GM12878 (cell line): Measurements from ENCODE around the gene DUS4L. TPM values are rescaled to one million over a fixed set of nuclear protein-coding genes. Genes with fewer than 3 reads are reported as not detected.

Experiments
- ATAC-seq: fragments of 200-7000 bp; cut with Tn5 transposase; 3 replicates; pipeline ENCODE4 v1.9.1; 2020; ENCODE audit warnings: mild to moderate bottlenecking, moderate library complexity
- BruUV-seq: library from RNA; stranded (reverse); fragments of 400-500 nt; replicated peaks from 2 replicates; lab custom pipeline; 2021; lab: Mats Ljungman, UMichigan
- CTCF ChIA-PET: fragments of 300-600 bp; sonication (Branson Sonifier 250); formaldehyde crosslinking; extraction: SDS; loops from one replicate; lab custom pipeline; 2021; ENCODE audit warnings: inconsistent platforms; lab: Yijun Ruan, JAX
- POLR2A ChIA-PET: fragments of 350-600 bp; formaldehyde crosslinking; extraction: SDS; loops from one replicate; lab custom pipeline; 2021; ENCODE audit warnings: inconsistent platforms; lab: Charles Lee
- RAD21 ChIA-PET: fragments of 300-600 bp; sonication (Branson Sonifier 250); formaldehyde crosslinking; loops from one replicate; lab custom pipeline; 2023; ENCODE audit warnings: antibody characterized with exemption; ENCODE audit not compliant: unreplicated experiment; lab: Charles Lee
- SMC1A ChIA-PET: fragments of 300-600 bp; sonication (Branson Sonifier 250); formaldehyde crosslinking; loops from one replicate; lab custom pipeline; 2023; ENCODE audit not compliant: unreplicated experiment, uncharacterized antibody; lab: Charles Lee
- DNase-seq: peaks from one replicate; pipeline ENCODE4 v3.0.0-alpha.2; 2011; ENCODE audit warnings: low read depth, low spot score
- FAIRE-seq: peaks from 3 replicates; lab custom pipeline; 2011; peaks lifted over from hg19 to GRCh38; lab: Jason Lieb, UNC
- H2AFZ ChIP-seq: 2 replicates; pipeline ENCODE4 v1.6.0; 2011; ENCODE audit warnings: low read depth, low read length, control low read depth; ENCODE audit not compliant: control insufficient read depth
- H3K27ac ChIP-seq: 2 replicates; pipeline ENCODE4 v1.5.1; 2011; ENCODE audit warnings: control low read depth; ENCODE audit not compliant: control insufficient read depth, insufficient read depth
- H3K27me3 ChIP-seq, 2 experiments: replicated peaks in 1 of 2; 2 replicates each; pipeline versions ENCODE4 v1.6.0 to v1.6.1; 2011; ENCODE audit warnings: low read length in 1 of 2; ENCODE audit not compliant: control insufficient read depth in 2 of 2, insufficient read depth in 2 of 2
- H3K36me3 ChIP-seq, 2 experiments: 2 replicates each; pipeline ENCODE4 v1.5.1; 2011; ENCODE audit warnings: low read length in 1 of 2; ENCODE audit not compliant: control insufficient read depth in 2 of 2, insufficient read depth in 2 of 2
- H3K4me1 ChIP-seq: 2 replicates; pipeline ENCODE4 v1.6.1; 2011; ENCODE audit warnings: mild to moderate bottlenecking, low read length, moderate library complexity, mixed read lengths; ENCODE audit not compliant: control insufficient read depth, insufficient read depth
- H3K4me2 ChIP-seq: 2 replicates; pipeline ENCODE4 v1.6.0; 2011; ENCODE audit warnings: control low read depth; ENCODE audit not compliant: control insufficient read depth, insufficient read depth
- H3K4me3 ChIP-seq: fragments of 200-600 bp; sonication (generic); 2 replicates; pipeline ENCODE4 v1.5.1; 2016
- H3K79me2 ChIP-seq: 2 replicates; pipeline ENCODE4 v1.6.0; 2011; ENCODE audit warnings: low read length; ENCODE audit not compliant: control insufficient read depth, insufficient read depth
- H3K9ac ChIP-seq: 2 replicates; pipeline ENCODE4 v1.8.0; 2011; ENCODE audit warnings: low read length, control low read depth, mixed read lengths; ENCODE audit not compliant: control insufficient read depth, insufficient read depth
- H3K9me3 ChIP-seq: replicated peaks from 3 replicates; pipeline ENCODE4 v1.5.1; 2011; ENCODE audit warnings: mild to moderate bottlenecking, low read length; ENCODE audit not compliant: control insufficient read depth, insufficient read depth
- H4K20me1 ChIP-seq: 2 replicates; pipeline ENCODE4 v1.6.0; 2011; ENCODE audit not compliant: control insufficient read depth, insufficient read depth
- BRCA1 ChIP-seq: IDR thresholded peaks from 2 replicates; pipeline ENCODE4 v1.6.1; 2011; ENCODE audit warnings: low read depth, low read length, improper control_type of control experiment
- CHD4 ChIP-seq: fragments of 200-600 bp; sonication (generic); IDR thresholded peaks from 2 replicates; pipeline ENCODE4 v1.6.1; 2016; ENCODE audit warnings: mild to moderate bottlenecking
- CUX1 ChIP-seq: IDR thresholded peaks from 2 replicates; pipeline ENCODE4 v1.6.1; 2012; ENCODE audit warnings: improper control_type of control experiment, low read depth, low read length; ENCODE audit not compliant: insufficient replicate concordance
- EGR1 ChIP-seq, 2 experiments: IDR thresholded peaks; 1 replicate in 1 of 2; 2 replicates in 1 of 2; pipeline ENCODE4 v1.6.1; 2011 to 2012; ENCODE audit warnings: low read depth in 2 of 2, low read length in 2 of 2, borderline replicate concordance in 1 of 2, mild to moderate bottlenecking in 1 of 2, moderate library complexity in 1 of 2
- EP300 ChIP-seq, 2 experiments: fragments of 150-350 bp in 1 of 2; IDR thresholded peaks; 2 replicates each; pipeline ENCODE4 v1.6.1; 2011 to 2012; ENCODE audit warnings: low read depth in 2 of 2, low read length in 2 of 2, borderline replicate concordance in 1 of 2, improper control_type of control experiment in 1 of 2, inconsistent platforms in 1 of 2; ENCODE audit not compliant: control insufficient read depth in 1 of 2
- MLLT1 ChIP-seq: fragments of 450-650 bp; IDR thresholded peaks from 2 replicates; pipeline ENCODE4 v1.6.1; 2016; ENCODE audit warnings: mild to moderate bottlenecking
- MXI1 ChIP-seq: fragments of 150-350 bp; IDR thresholded peaks from 2 replicates; pipeline ENCODE4 v1.6.1; 2011; ENCODE audit warnings: low read depth, mild to moderate bottlenecking, inconsistent platforms, low read length, improper control_type of control experiment
- NFYB ChIP-seq: IDR thresholded peaks from 2 replicates; pipeline ENCODE4 v1.6.1; 2011; ENCODE audit warnings: low read depth, mild to moderate bottlenecking, low read length, improper control_type of control experiment, moderate library complexity; ENCODE audit not compliant: insufficient read depth
- PAX8 ChIP-seq: fragments of 450-650 bp; IDR thresholded peaks from 2 replicates; pipeline ENCODE4 v1.6.1; 2017; ENCODE audit warnings: mild to moderate bottlenecking, moderate library complexity
- SMC3 ChIP-seq: IDR thresholded peaks from 2 replicates; pipeline ENCODE4 v1.6.1; 2011; ENCODE audit warnings: low read length, improper control_type of control experiment, borderline replicate concordance
- TCF7 ChIP-seq: IDR thresholded peaks from 2 replicates; pipeline ENCODE4 v1.6.1; 2014; ENCODE audit warnings: antibody characterized with exemption, borderline replicate concordance
- ZBTB11 ChIP-seq: fragments of 450-650 bp; formaldehyde crosslinking; IDR thresholded peaks from 2 replicates; pipeline ENCODE4 v1.5.0; 2022; ENCODE audit warnings: mild to moderate bottlenecking, missing genetic modification characterization
- WGBS: methylation state at CpG from one replicate; pipeline ENCODE4 v1.1.6; 2016; ENCODE audit warnings: low lambda C conversion rate; ENCODE audit not compliant: insufficient replicate concordance, insufficient coverage; ENCODE audit errors: missing lambda C conversion rate; 5-methylcytosine and 5-hydroxymethylcytosine counted together
- in situ Hi-C: fragments of 300-500 bp; cut with MboI; formaldehyde crosslinking; loops from 9 replicates; pipeline ENCODE4 v1.14.3; 2018; ENCODE audit warnings: mixed read lengths
- intact Hi-C: fragments of 100-400 bp; cut with micrococcal nuclease; formaldehyde crosslinking; loops from one replicate; pipeline ENCODE4 v1.14.2; 2022; ENCODE audit not compliant: unreplicated experiment
- polyA plus RNA-seq, 11 experiments: library from polyadenylated mRNA; depleted of rRNA in 4 of 11; unstranded in 6 of 11; stranded (reverse) in 5 of 11; fragments of >200 nt; fragmentation: Nextera tagmentation in 4 of 11; fragmentation: Illumina TruSeq in 1 of 11; extraction: Ambion mirVana in 4 of 11; extraction: Trizol in 1 of 11; gene quantifications; 1 replicate in 1 of 11; 2 replicates in 10 of 11; pipeline versions ENCODE4 v1.2.1 to v1.2.3, GENCODE V29; 2011 to 2016; ENCODE audit warnings: inconsistent platforms in 2 of 11, missing spikeins in 2 of 11, low read depth in 1 of 11
- total RNA-seq, 4 experiments: library from RNA; depleted of rRNA in 3 of 4; stranded (reverse); fragments of >200 nt in 3 of 4; fragmentation: Illumina TruSeq in 1 of 4; extraction: Trizol in 1 of 4; gene quantifications; 2 replicates each; pipeline versions ENCODE4 v1.2.1 to v1.2.3, GENCODE V29; 2013 to 2021

DUS4L gene
- total and polyA plus RNA-seq, 10 of the 15 experiments (the other 5 are each of a cell fraction or from before 2014, with no cell fraction given), result 5.3 to 15.3 (median 12.8) TPM

- in situ Hi-C loops, result no loop called here
- BruUV-seq, result no TSS peak
- intact Hi-C loops, result no loop called here
Measured at GRCh38 chr7:107527196-107527595, 36.6 kb upstream of the DUS4L start.

More at GRCh38 chr7:107527196-107527595, 36.6 kb upstream of the DUS4L start:
- TF ChIP-seq PAX8, result no peak
- no peak for TF ChIP-seq MLLT1
- no peak for TF ChIP-seq CUX1
- TF ChIP-seq TCF7, result no peak
- no peak for TF ChIP-seq ZBTB11 (CRISPR knock-in tag)
- TF ChIP-seq EP300 (IDR thresholded peaks at IDR 0.05; ENCODE audit: borderline replicate concordance in 1 of 2, control insufficient read depth in 1 of 2, low read depth in 2 of 2, low read length in 2 of 2), result no peak
- no peak for TF ChIP-seq BRCA1
- no peak for TF ChIP-seq MXI1
- TF ChIP-seq SMC3, result no peak
- TF ChIP-seq NFYB, result no peak
- no peak for TF ChIP-seq EGR1 (IDR thresholded peaks at IDR 0.05; ENCODE audit: borderline replicate concordance in 1 of 2, low read depth in 2 of 2, low read length in 2 of 2)
- TF ChIP-seq CHD4, result no peak
- ChIA-PET RAD21 (no interaction called here), SMC1A (no interaction called here), POLR2A (no interaction called here), CTCF (interaction anchor here (0.6 to 0.7 kb wide), 2 partner anchors 148 to 229 kb away, joined by 4 read pairs; no protein-coding TSS in a partner anchor)
- H3K4me2 ChIP-seq, result no peak overlapping the region
- H3K9ac ChIP-seq, result no peak overlapping the region
- H3K4me3 ChIP-seq, result no peak overlapping the region
- no peak for DNase-seq
- no peak overlapping the region for H3K27ac ChIP-seq
- H3K27me3 ChIP-seq, result no peaks in the 10 kb centered on the region
- no peak for ATAC-seq
- H2AFZ ChIP-seq, result no peak overlapping the region
- no peaks in the 10 kb centered on the region for H4K20me1 ChIP-seq
- no peaks in the 10 kb centered on the region for H3K79me2 ChIP-seq
- H3K36me3 ChIP-seq, result no peaks in the 10 kb centered on the region; a peak in 1 of 4 replicates
- WGBS, result 100% methylated on average over 3 of the region's 3 CpGs
- H3K4me1 ChIP-seq, result no peaks in the 10 kb centered on the region
- no peak for FAIRE-seq
- no peaks in the 10 kb centered on the region for H3K9me3 ChIP-seq
